ENCODE measurements around the gene EXD1. TPM values are rescaled to one million over a fixed set of nuclear protein-coding genes. Genes with fewer than 3 reads are reported as not detected.

Gene EXD1
- total and polyA plus RNA-seq, 2 experiments from 2014 or later: 0.07 TPM; not detected in 1

DNA sequence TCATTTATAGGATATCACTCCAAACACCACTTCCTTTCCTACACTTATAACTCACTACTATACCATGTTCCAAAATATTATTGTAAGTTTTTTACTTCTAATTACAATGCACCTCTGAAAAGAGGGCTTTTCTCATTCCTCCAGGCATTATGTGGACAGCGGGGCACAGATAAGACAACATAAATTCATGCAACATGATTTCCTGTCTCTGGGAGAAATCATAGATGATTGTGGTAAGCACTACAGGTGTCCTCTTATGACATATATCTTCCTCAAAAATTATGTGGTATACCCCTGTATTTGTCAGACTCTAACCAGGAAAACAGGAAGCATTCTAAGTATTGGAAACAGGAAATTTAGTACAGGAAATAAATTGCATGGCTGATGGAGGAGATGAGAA, 68.8 kb downstream of the EXD1 start:
- H3K4me2 ChIP-seq: no peak overlapping the region
- DNase-seq (ENCODE audit: low spot score): no peak

More for the DNA sequence above, 68.8 kb downstream of the EXD1 start:
- TF ChIP-seq POLR2AphosphoS5 (IDR thresholded peaks at IDR 0.05; ENCODE audit: low read depth): no peak
- no peak for TF ChIP-seq ZNF462 (CRISPR knock-in tag; IDR thresholded peaks at IDR 0.05)
- no peak for TF ChIP-seq EZH2phosphoT487 (IDR thresholded peaks at IDR 0.05; ENCODE audit: unreplicated experiment)
- TF ChIP-seq JUNB (IDR thresholded peaks at IDR 0.05; ENCODE audit: unreplicated experiment): no peak
- TF ChIP-seq ZNF114 (CRISPR knock-in tag; IDR thresholded peaks at IDR 0.05): no peak
- no peak for TF ChIP-seq CREB1 (CRISPR knock-in tag; IDR thresholded peaks at IDR 0.05; ENCODE audit: low read depth)
- TF ChIP-seq REST (IDR thresholded peaks at IDR 0.05; ENCODE audit: unreplicated experiment): no peak
- no peak for TF ChIP-seq CTCF (conservative IDR thresholded peaks at IDR 0.05; ENCODE audit: low read depth in 2 of 2)
- TF ChIP-seq ETS1 (IDR thresholded peaks at IDR 0.05): no peak
- TF ChIP-seq STAT1 (IDR thresholded peaks at IDR 0.05; ENCODE audit: unreplicated experiment): no peak
- no peak for TF ChIP-seq ZNF331 (CRISPR knock-in tag; IDR thresholded peaks at IDR 0.05; ENCODE audit: low read depth)
- no peak for TF ChIP-seq EZH2 (IDR thresholded peaks at IDR 0.05; ENCODE audit: low read depth, unreplicated experiment)
- TF ChIP-seq NANOG (IDR thresholded peaks at IDR 0.05; ENCODE audit: borderline replicate concordance): no peak
- no peak overlapping the region for H3K4me3 Mint-ChIP-seq
- no peaks in the 10 kb centered on the region for H3K9me2 ChIP-seq (ENCODE audit: insufficient read depth)
- H3K4me3 ChIP-seq: no peak overlapping the region
- no peaks in the 10 kb centered on the region for H3F3A ChIP-seq (replicated peaks; ENCODE audit: low read depth)
- H3K4me1 Mint-ChIP-seq: no peaks in the 10 kb centered on the region
- H3K27ac ChIP-seq (ENCODE audit: low read depth): no peak overlapping the region
- no peaks in the 10 kb centered on the region for H4K20me1 ChIP-seq (replicated peaks; ENCODE audit: insufficient read depth)
- H3K4me1 ChIP-seq (ENCODE audit: insufficient read depth): no peaks in the 10 kb centered on the region
- H3K36me3 ChIP-seq (ENCODE audit: insufficient read depth): no peaks in the 10 kb centered on the region
- H3K27ac Mint-ChIP-seq: no peak overlapping the region
- H2AFZ ChIP-seq: no peak overlapping the region
- ATAC-seq: no peak
- H3K36me3 Mint-ChIP-seq (ENCODE audit: low read depth): no peaks in the 10 kb centered on the region
- no peaks in the 10 kb centered on the region for H3K27me3 ChIP-seq (ENCODE audit: insufficient read depth)
- H3K79me2 ChIP-seq (replicated peaks; ENCODE audit: insufficient read depth): no peaks in the 10 kb centered on the region
- no peaks in the 10 kb centered on the region for H3K9me3 Mint-ChIP-seq
- H3K27me3 Mint-ChIP-seq (ENCODE audit: insufficient read depth, low read depth, poor library complexity): no peaks in the 10 kb centered on the region

All from GM23338 (cell line).